Colonic mucosa (tissue), 4 donors: ENCODE measurements around the gene ZFP36. TPM values are rescaled to one million over a fixed set of nuclear protein-coding genes. Genes with fewer than 3 reads are reported as not detected.

Experiments used
- DNase-seq: peaks from one replicate; pipeline ENCODE4 v3.0.0-alpha.2; 2020
- H3K27ac ChIP-seq: fragments of 200-600 bp; one replicate; pipeline ENCODE4 v1.8.0; 2021
- H3K27me3 ChIP-seq: fragments of 200-600 bp; one replicate; pipeline ENCODE4 v1.8.0; 2021
- H3K36me3 ChIP-seq: fragments of 200-600 bp; one replicate; pipeline ENCODE4 v1.8.0; 2021
- H3K4me1 ChIP-seq: fragments of 200-600 bp; one replicate; pipeline ENCODE4 v1.8.0; 2021; ENCODE audit warnings: mild to moderate bottlenecking
- H3K4me3 ChIP-seq: fragments of 200-600 bp; one replicate; pipeline ENCODE4 v1.8.0; 2021
- H3K9ac ChIP-seq, 2 donors: one replicate each; pipeline ENCODE4 v1.7.0; 2013; ENCODE audit warnings: control low read depth in 2 of 2, low read depth in 2 of 2, low read length in 2 of 2
- H3K9me3 ChIP-seq: fragments of 200-600 bp; one replicate; pipeline ENCODE4 v1.8.0; 2021
- intact Hi-C: fragments of 100-400 bp; cut with DNase I; formaldehyde crosslinking; loops from one replicate; pipeline ENCODE4 v1.14.1; 2022
- total RNA-seq, 2 donors: library from RNA; stranded (reverse); fragmentation: NEBNext Ultra II Directional in 1 of 2; extraction: Animal tissue kit (Norgen Biotek cat#: 25700) in 1 of 2; gene quantifications; one replicate each; pipeline ENCODE4 v1.2.1, GENCODE V29; 2021
- TF ChIP-seq, protein P1 (sequence below): fragments of 200-600 bp; IDR thresholded peaks from one replicate; pipeline ENCODE4 v1.8.0; 2022; ENCODE audit warnings: antibody characterized with exemption, mild to moderate bottlenecking
- donor health status: healthy.
- donor health status: DM: no; HTN: no; CAD: no.
- donor health status: DM: no; HTN: no; CAD: no.

ZFP36 gene
- total RNA-seq, 2 donors from 2014 or later, result 120 to 121 TPM

DNA sequence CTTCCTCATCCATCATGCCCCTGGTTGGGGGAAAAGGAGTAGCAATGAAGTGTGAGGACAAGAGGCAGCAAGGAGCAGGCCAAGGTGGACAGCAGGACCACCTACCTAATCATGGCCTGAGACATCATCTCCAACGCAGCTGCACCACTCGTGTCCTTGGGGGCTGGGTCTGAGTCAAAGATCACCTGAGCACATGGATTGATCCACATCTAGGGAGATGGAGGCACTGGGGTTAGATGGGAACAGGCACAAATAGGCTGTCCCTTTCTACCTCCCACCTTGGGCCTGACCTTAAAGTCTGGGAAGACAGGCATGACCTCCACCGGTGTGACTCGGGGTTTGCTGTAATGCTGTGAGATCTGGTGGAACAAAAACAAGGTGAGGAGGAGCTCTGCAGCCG is 18.0 kb upstream of the ZFP36 start:
- DNase-seq, result no peak
- Histone ChIP-seq H3K27ac (no peak overlapping the region), H3K9ac (no peak overlapping the region), H3K4me3 (no peak overlapping the region), H3K4me1 (peaks cover 9% of the 10 kb centered on the region), H3K27me3 (no peaks in the 10 kb centered on the region), H3K36me3 (peaks cover 4% of the 10 kb centered on the region), H3K9me3 (no peaks in the 10 kb centered on the region)
- intact Hi-C loops, result no loop called here
- TF ChIP-seq, protein P1, sequence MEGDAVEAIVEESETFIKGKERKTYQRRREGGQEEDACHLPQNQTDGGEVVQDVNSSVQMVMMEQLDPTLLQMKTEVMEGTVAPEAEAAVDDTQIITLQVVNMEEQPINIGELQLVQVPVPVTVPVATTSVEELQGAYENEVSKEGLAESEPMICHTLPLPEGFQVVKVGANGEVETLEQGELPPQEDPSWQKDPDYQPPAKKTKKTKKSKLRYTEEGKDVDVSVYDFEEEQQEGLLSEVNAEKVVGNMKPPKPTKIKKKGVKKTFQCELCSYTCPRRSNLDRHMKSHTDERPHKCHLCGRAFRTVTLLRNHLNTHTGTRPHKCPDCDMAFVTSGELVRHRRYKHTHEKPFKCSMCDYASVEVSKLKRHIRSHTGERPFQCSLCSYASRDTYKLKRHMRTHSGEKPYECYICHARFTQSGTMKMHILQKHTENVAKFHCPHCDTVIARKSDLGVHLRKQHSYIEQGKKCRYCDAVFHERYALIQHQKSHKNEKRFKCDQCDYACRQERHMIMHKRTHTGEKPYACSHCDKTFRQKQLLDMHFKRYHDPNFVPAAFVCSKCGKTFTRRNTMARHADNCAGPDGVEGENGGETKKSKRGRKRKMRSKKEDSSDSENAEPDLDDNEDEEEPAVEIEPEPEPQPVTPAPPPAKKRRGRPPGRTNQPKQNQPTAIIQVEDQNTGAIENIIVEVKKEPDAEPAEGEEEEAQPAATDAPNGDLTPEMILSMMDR, result no peak

DNA sequence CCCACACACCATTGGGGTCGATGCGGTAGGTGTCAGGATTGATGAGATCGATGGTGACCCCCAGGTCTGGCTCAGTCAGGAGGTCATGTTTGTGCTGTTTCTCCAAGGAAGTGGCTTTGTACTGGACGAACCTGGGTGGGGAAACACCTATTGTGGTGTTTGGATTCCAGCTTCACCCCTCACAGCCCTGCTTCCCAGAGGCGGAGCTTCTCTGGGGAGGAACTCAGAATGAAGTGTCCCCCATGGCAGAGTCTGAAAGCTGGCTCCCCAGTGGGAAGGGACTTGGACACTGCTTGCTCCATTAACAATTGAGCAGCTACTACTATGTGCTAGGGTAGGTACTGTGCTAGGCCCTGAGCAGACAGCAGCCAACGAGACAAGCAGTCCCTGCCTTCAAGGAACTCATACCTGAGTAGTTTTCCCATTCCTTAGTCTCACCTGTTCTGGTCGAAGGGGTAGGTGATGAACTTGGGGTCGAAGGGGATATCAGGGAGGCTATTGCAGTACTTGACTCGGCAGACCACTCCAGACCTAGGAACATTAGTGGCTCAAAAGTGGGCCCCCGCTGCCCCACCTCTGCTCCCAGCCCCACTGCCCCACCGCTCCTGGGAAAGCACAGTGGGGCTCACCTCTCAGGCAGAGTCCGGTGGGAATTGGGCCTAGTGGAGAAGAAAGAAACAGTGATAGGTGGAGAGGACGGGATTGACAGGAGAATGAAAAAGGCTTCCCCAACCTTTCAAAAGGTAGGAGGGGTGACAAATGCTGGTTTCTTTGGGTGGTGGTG is 16.8 kb upstream of the ZFP36 start:
- no peak for DNase-seq

DNA sequence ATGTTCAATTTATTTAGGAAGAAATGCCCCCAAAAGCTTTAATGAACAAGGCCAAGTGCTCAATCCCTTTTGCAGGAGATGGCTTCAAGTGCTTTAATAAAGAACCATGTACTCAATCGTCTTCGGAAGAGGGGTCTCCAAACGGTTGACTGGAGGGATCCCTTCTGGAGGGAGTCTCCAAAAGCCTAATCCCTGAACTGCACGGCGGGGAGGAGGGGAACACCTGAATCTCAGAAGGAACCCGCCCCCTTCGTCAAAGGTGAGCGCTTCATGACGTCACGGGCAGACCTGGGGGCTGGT is 16.2 kb upstream of the ZFP36 start:
- Histone ChIP-seq H3K4me1 (peaks cover 9% of the 10 kb centered on the region), H3K36me3 (peaks cover 4% of the 10 kb centered on the region), H3K4me3 (peak overlapping the region; percentile 83), H3K9me3 (no peaks in the 10 kb centered on the region), H3K27me3 (no peaks in the 10 kb centered on the region), H3K9ac (peak overlapping the region; percentile 96 to 99), H3K27ac (peak overlapping the region; percentile 81)
- TF ChIP-seq, protein P1, result no peak
- intact Hi-C loops, result no loop called here
- peak; percentile 77 for DNase-seq

More for the DNA sequence above, 16.8 kb upstream of the ZFP36 start:
- Histone ChIP-seq H3K4me1 (peaks cover 9% of the 10 kb centered on the region), H3K9me3 (no peaks in the 10 kb centered on the region), H3K9ac (peak overlapping the region; percentile 96 to 99), H3K36me3 (peaks cover 4% of the 10 kb centered on the region), H3K4me3 (peak overlapping the region; percentile 83), H3K27me3 (no peaks in the 10 kb centered on the region), H3K27ac (peak overlapping the region; percentile 81)
- intact Hi-C loops, result no loop called here
- TF ChIP-seq, protein P1, result no peak

DNA sequence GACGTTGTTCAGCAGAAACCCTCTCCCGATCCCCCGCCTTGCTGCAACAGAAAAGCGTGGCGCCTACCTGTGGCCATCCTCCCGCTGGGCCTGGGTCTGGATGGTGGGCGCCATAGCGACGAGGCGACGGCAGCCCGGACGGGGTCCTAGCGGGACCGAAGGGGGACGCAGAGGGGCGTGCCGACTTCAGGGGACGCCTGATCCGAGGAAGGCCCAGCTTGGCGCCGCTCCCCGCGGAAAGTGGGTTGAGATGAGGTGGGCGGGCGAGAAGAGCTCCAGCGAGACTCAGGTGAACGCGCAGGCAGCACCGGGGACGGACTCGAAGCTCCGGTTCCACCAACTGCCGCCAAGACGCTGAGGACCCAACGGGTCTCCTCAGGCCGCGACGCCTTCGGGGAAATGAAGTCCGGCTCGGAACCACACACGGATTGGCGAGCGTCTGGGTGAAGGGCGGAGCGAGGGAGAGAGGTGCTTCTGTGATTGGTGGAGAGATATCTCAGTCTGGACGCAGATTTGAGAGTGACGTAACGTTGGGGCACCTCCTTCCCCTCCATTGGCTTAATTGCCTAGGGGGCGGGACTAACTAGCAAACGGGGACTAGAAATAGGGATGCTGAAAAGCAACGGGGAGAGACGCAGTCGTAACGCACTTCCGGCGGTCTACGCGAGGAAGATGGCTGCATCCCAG is 15.8 kb upstream of the ZFP36 start, which contains the start of the genes MED29 and PAF1:
TSS of gene MED29 (plus strand) at position 628 of the 687 bp plus-strand sequence. CDS start at position 673, 45 bp downstream.
TSS of gene PAF1 (minus strand) at position 356 of the 687 bp plus-strand sequence. CDS start at position 114, 242 bp downstream.
- intact Hi-C loops, result no loop called here
- peak; percentile 99 for DNase-seq
- Histone ChIP-seq H3K27me3 (no peaks in the 10 kb centered on the region), H3K4me1 (peaks cover 9% of the 10 kb centered on the region), H3K9ac (peak within 1 kb of the TSS; percentile 96 to 99), H3K9me3 (no peaks in the 10 kb centered on the region), H3K27ac (peak within 1 kb of the TSS; percentile 81), H3K4me3 (peak within 1 kb of the TSS; percentile 83), H3K36me3 (peaks cover 4% of the 10 kb centered on the region)
- TF ChIP-seq, protein P1, result no peak

DNA sequence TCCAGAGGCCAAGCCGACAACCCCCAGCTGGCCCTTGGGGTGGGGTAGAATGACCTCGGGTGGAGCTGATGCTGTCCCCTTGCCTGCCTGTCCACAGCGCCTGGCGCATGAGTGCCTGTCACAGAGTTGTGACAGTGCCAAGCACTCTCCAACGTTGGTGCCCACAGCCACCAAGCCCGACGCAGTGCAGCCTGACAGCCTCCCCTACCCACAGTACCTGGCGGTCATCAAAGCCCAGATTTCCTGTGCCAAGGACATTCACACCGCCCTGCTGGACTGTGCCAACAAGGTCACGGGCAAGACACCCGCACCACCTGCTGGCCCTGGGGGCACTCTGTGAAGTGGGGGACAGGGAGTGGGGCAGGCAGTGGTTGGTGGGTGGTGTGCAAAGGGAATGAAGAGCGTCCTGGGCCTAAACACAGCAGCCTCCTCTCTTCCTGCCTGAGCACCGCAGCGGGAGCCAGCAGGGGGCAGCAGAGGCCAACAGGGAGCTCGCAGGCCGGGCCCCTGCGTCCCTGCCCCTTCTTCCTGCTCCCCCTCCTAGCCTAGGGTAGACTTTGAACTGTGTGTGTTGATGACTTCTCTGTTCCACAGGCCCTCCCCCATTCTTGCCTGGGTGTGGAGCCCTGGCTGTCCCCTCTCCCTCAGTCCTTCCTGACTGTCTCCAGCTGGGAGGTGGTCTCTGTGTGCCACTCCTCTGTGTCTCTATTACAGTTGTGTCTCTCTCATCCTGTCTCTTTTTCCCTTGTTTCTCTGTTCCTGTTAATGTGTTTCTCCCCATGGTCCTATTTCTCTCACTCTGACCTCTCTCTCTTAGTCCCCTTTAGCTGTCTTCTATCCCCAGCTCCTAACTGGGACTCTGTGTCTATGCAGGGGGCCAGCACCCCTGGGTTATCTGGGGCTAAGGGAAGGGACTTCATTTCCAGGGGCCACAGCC is 9.0 kb upstream of the ZFP36 start:
- peak; percentile 97 for DNase-seq
- no peaks in the 10 kb centered on the region for H3K36me3 ChIP-seq
- H3K9me3 ChIP-seq, result no peaks in the 10 kb centered on the region
- intact Hi-C loops, result no loop called here
- peak overlapping the region; percentile 99 for H3K27ac ChIP-seq
- H3K4me3 ChIP-seq, result peak overlapping the region; percentile 10
- H3K4me1 ChIP-seq, result peaks cover 24% of the 10 kb centered on the region
- no peaks in the 10 kb centered on the region for H3K27me3 ChIP-seq
- peak overlapping the region; percentile 73 to 95 for H3K9ac ChIP-seq
- TF ChIP-seq, protein P1, result peak; percentile 96
